Endothelial cell of hepatic sinusoid (primary cell): ENCODE measurements around the gene GP1BB.
"Not testable (repeated sequence)": the region's sequence is repeated elsewhere in the genome, so short reads cannot be mapped to it uniquely, and the experiment has no call there.

Source experiments
- in situ Hi-C: cut with HindIII; loops from 2 replicates; pipeline ENCODE4 v1.10.0; 2017; ENCODE audit warnings: low sequenced_read_pairs

GP1BB gene

GRCh38 chr22:19723232-19723982 is at the start of gene GP1BB:
TSS of gene GP1BB (plus strand) at chr22:19723539. CDS start at chr22:19723570, 31 bp downstream.
- in situ Hi-C loops, result no loop called here

GRCh38 chr22:19673660-19674059 is 49.7 kb upstream of the GP1BB start:
- in situ Hi-C loops, result no loop called here

- in situ Hi-C loops, result no loop called here
Observed at GRCh38 chr22:19674129-19674928, 49.0 kb upstream of the GP1BB start.

GRCh38 chr22:19674929-19675253 is 48.4 kb upstream of the GP1BB start:
- in situ Hi-C loops, result no loop called here

GRCh38 chr22:19675428-19675827 is 47.9 kb upstream of the GP1BB start:
- in situ Hi-C loops, result no loop called here

GRCh38 chr22:19676437-19676836 is 46.9 kb upstream of the GP1BB start:
- in situ Hi-C loops, result not testable (repeated sequence)

GRCh38 chr22:19678949-19679521 is 44.3 kb upstream of the GP1BB start:
- in situ Hi-C loops, result no loop called here

- in situ Hi-C loops, result no loop called here
Observed at GRCh38 chr22:19679522-19680101, 43.7 kb upstream of the GP1BB start.

- in situ Hi-C loops, result no loop called here
Observed at GRCh38 chr22:19680287-19680881, 43.0 kb upstream of the GP1BB start.

- in situ Hi-C loops, result no loop called here
Observed at GRCh38 chr22:19680911-19681862, 42.2 kb upstream of the GP1BB start.

- in situ Hi-C loops, result no loop called here
Observed at GRCh38 chr22:19681863-19682245, 41.5 kb upstream of the GP1BB start.

- in situ Hi-C loops, result no loop called here
Observed at GRCh38 chr22:19686946-19687345, 36.4 kb upstream of the GP1BB start.

GRCh38 chr22:19687561-19688300 is 35.6 kb upstream of the GP1BB start:
- in situ Hi-C loops, result no loop called here

- in situ Hi-C loops, result no loop called here
Observed at GRCh38 chr22:19688301-19689290, 34.7 kb upstream of the GP1BB start.

GRCh38 chr22:19689408-19689807 is 33.9 kb upstream of the GP1BB start:
- in situ Hi-C loops, result no loop called here

- in situ Hi-C loops, result no loop called here
Observed at GRCh38 chr22:19691007-19691720, 32.2 kb upstream of the GP1BB start.

- in situ Hi-C loops, result no loop called here
Observed at GRCh38 chr22:19691721-19692341, 31.5 kb upstream of the GP1BB start.
